HFFc6 (cell line): ENCODE results near the gene AUTS2. TPM values are rescaled to one million over a fixed set of nuclear protein-coding genes. Genes with fewer than 3 reads are reported as not detected.

ENCODE experiments used
- DNase-seq: peaks from one replicate; pipeline ENCODE4 v3.0.0-alpha.2; 2018
- H3K27ac Mint-ChIP-seq: 2 replicates; pipeline ENCODE4 v1.8.0; 2020; ENCODE audit warnings: mild to moderate bottlenecking, mixed read lengths
- H3K27me3 Mint-ChIP-seq: 2 replicates; pipeline ENCODE4 v1.8.0; 2021; ENCODE audit warnings: mild to moderate bottlenecking, moderate library complexity, mixed read lengths; ENCODE audit not compliant: insufficient read depth
- H3K36me3 Mint-ChIP-seq: 2 replicates; pipeline ENCODE4 v1.8.0; 2021; ENCODE audit warnings: low read depth, mixed read lengths
- H3K4me1 Mint-ChIP-seq: 2 replicates; pipeline ENCODE4 v1.8.0; 2020; ENCODE audit warnings: low read depth, mixed read lengths
- H3K4me3 Mint-ChIP-seq: 2 replicates; pipeline ENCODE4 v1.8.0; 2020; ENCODE audit warnings: mild to moderate bottlenecking, moderate library complexity, mixed read lengths
- H3K9me3 Mint-ChIP-seq: 2 replicates; pipeline ENCODE4 v1.8.0; 2020; ENCODE audit warnings: mild to moderate bottlenecking, mixed read lengths
- total RNA-seq, 6 experiments: library from RNA; stranded (reverse); fragmentation: NEBNext Ultra II Directional; extraction: Animal tissue kit (Norgen Biotek cat#: 25700); gene quantifications; 2 replicates in 1 of 6; 3 replicates in 5 of 6; pipeline ENCODE4 v1.2.3, GENCODE V29; 2021
- TF ChIP-seq, protein P1 (sequence below): fragments of 200-600 bp; sonication (generic); IDR thresholded peaks from 2 replicates; pipeline ENCODE4 v1.5.0; 2021; ENCODE audit warnings: antibody characterized with exemption, mild to moderate bottlenecking

Gene AUTS2
- total RNA-seq, 6 experiments from 2014 or later: 0.02 to 0.19 (median 0.16) TPM; not detected in 2

GRCh38 chr7:70325509-70326101 lies 727.3 kb downstream of the AUTS2 start:
- no peaks in the 10 kb centered on the region for H3K36me3 Mint-ChIP-seq
- H3K27me3 Mint-ChIP-seq: no peaks in the 10 kb centered on the region; the same call in 1 of the 2 replicates
- TF ChIP-seq, protein P1, sequence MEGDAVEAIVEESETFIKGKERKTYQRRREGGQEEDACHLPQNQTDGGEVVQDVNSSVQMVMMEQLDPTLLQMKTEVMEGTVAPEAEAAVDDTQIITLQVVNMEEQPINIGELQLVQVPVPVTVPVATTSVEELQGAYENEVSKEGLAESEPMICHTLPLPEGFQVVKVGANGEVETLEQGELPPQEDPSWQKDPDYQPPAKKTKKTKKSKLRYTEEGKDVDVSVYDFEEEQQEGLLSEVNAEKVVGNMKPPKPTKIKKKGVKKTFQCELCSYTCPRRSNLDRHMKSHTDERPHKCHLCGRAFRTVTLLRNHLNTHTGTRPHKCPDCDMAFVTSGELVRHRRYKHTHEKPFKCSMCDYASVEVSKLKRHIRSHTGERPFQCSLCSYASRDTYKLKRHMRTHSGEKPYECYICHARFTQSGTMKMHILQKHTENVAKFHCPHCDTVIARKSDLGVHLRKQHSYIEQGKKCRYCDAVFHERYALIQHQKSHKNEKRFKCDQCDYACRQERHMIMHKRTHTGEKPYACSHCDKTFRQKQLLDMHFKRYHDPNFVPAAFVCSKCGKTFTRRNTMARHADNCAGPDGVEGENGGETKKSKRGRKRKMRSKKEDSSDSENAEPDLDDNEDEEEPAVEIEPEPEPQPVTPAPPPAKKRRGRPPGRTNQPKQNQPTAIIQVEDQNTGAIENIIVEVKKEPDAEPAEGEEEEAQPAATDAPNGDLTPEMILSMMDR: no peak
- no peak overlapping the region for H3K27ac Mint-ChIP-seq
- peaks cover 49% of the 10 kb centered on the region for H3K9me3 Mint-ChIP-seq
- DNase-seq: no peak
- no peak overlapping the region for H3K4me3 Mint-ChIP-seq
- H3K4me1 Mint-ChIP-seq: no peaks in the 10 kb centered on the region

- Mint-ChIP-seq H3K27ac (no peak overlapping the region), H3K4me1 (no peaks in the 10 kb centered on the region), H3K4me3 (no peak overlapping the region), H3K36me3 (no peaks in the 10 kb centered on the region), H3K27me3 (no peaks in the 10 kb centered on the region), H3K9me3 (peaks cover 42% of the 10 kb centered on the region)
- TF ChIP-seq, protein P1: no peak
- no peak for DNase-seq
These were observed 736.0 kb downstream of the AUTS2 start for GRCh38 chr7:70334295-70334694.

GRCh38 chr7:70334871-70335270 lies 736.6 kb downstream of the AUTS2 start:
- H3K9me3 Mint-ChIP-seq: peaks cover 46% of the 10 kb centered on the region
- no peak for DNase-seq
- H3K4me3 Mint-ChIP-seq: no peak overlapping the region
- TF ChIP-seq, protein P1: no peak
- H3K27ac Mint-ChIP-seq: no peak overlapping the region
- no peaks in the 10 kb centered on the region for H3K27me3 Mint-ChIP-seq
- H3K4me1 Mint-ChIP-seq: no peaks in the 10 kb centered on the region
- no peaks in the 10 kb centered on the region for H3K36me3 Mint-ChIP-seq

GRCh38 chr7:70336536-70336935 lies 738.3 kb downstream of the AUTS2 start:
- TF ChIP-seq, protein P1: no peak
- Mint-ChIP-seq H3K36me3 (no peaks in the 10 kb centered on the region), H3K27ac (no peak overlapping the region), H3K4me3 (no peak overlapping the region), H3K4me1 (no peaks in the 10 kb centered on the region), H3K9me3 (peaks cover 49% of the 10 kb centered on the region), H3K27me3 (no peaks in the 10 kb centered on the region)
- DNase-seq: no peak

GRCh38 chr7:70338015-70338414 lies 739.7 kb downstream of the AUTS2 start:
- H3K36me3 Mint-ChIP-seq: no peaks in the 10 kb centered on the region
- no peaks in the 10 kb centered on the region for H3K27me3 Mint-ChIP-seq
- DNase-seq: no peak
- TF ChIP-seq, protein P1: no peak
- H3K27ac Mint-ChIP-seq: no peak overlapping the region
- H3K4me1 Mint-ChIP-seq: no peaks in the 10 kb centered on the region
- H3K9me3 Mint-ChIP-seq: peaks cover 48% of the 10 kb centered on the region
- no peak overlapping the region for H3K4me3 Mint-ChIP-seq
